MG63 (cell line): ENCODE results near the gene DVL2. TPM values are rescaled to one million over a fixed set of nuclear protein-coding genes. Genes with fewer than 3 reads are reported as not detected.
"Not testable (repeated sequence)": the region's sequence is repeated elsewhere in the genome, so short reads cannot be mapped to it uniquely, and the experiment has no call there.

ENCODE experiments used
- DNase-seq: peaks from one replicate; pipeline ENCODE4 v3.0.0-alpha.2; 2020
- H3K27me3 ChIP-seq: fragments of 250-450 bp; sonication (Bioruptor Pico); 2 replicates; pipeline ENCODE4 v1.5.1; 2020; ENCODE audit warnings: mild to moderate bottlenecking, moderate library complexity
- H3K36me3 ChIP-seq: fragments of 250-450 bp; sonication (Bioruptor Pico); 2 replicates; pipeline ENCODE4 v1.5.1; 2020; ENCODE audit warnings: mild to moderate bottlenecking, moderate library complexity
- H3K4me3 ChIP-seq: fragments of 250-450 bp; sonication (Bioruptor Pico); 2 replicates; pipeline ENCODE4 v1.5.1; 2020; ENCODE audit warnings: mild to moderate bottlenecking, moderate library complexity
- H3K9me3 ChIP-seq: fragments of 250-450 bp; sonication (Bioruptor Pico); 2 replicates; pipeline ENCODE4 v1.5.1; 2020; ENCODE audit warnings: mild to moderate bottlenecking, moderate library complexity
- total RNA-seq: library from RNA; depleted of rRNA; stranded (reverse); fragments of >200 nt; shearing (Covaris generic); gene quantifications from 2 replicates; pipeline ENCODE4 v1.2.3, GENCODE V29; 2014; ENCODE audit warnings: low replicate concordance

The DVL2 gene
- total RNA-seq, 1 experiment from 2014 or later: 26.2 TPM

- peaks cover 19% of the 10 kb centered on the region for H3K36me3 ChIP-seq
- DNase-seq: no peak
- no peaks in the 10 kb centered on the region for H3K27me3 ChIP-seq
- H3K4me3 ChIP-seq: no peak overlapping the region
- H3K9me3 ChIP-seq: no peaks in the 10 kb centered on the region
Measured at GRCh38 chr17:7260151-7260550, 25.8 kb upstream of the DVL2 start.

- H3K36me3 ChIP-seq: peaks cover 20% of the 10 kb centered on the region
- H3K4me3 ChIP-seq: no peak overlapping the region
- no peak for DNase-seq
- H3K9me3 ChIP-seq: no peaks in the 10 kb centered on the region
- H3K27me3 ChIP-seq: no peaks in the 10 kb centered on the region
Measured at GRCh38 chr17:7259555-7259889, 25.2 kb upstream of the DVL2 start.

DNA sequence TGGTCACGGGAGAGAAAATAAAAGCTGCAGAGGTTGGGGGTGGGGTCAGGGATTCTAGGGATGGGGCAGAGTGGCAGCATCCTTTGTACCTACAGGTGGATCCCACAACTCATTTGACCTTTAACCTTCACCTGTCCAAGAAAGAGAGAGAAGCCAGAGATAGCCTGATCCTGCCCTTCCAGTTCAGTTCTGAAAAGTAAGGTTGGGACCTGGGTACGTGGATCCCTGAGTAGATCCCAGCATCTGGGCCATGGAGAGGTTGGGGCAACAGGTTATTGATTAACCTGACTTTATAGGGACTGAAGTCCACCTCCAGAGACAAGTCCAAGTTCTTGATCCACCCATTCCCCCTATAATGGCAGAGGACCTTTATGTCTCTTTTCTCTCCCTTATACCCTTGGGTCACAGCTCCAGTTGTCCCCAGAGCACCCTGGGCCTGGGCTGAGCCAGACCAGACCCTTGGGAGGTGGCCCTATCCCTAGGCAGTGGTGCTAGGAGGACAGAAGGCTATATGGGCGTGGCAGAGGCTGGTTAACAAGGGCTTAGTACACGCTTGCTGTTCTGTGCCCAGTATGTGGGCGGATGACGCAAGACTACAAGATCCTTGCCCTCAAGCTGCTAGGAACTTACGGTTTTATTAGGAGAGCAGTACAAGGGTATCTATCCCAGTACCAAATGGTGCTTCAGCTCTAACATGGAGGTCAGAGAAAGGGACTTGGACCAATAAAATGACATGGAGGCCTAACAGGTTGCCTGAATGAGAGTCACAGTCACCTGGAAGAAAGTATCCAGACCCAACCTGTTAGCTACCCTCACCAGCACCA, 24.6 kb upstream of the DVL2 start:
- Histone ChIP-seq H3K9me3 (no peaks in the 10 kb centered on the region), H3K36me3 (peaks cover 26% of the 10 kb centered on the region), H3K27me3 (no peaks in the 10 kb centered on the region), H3K4me3 (no peak overlapping the region)
- peak; percentile 77 for DNase-seq

GRCh38 chr17:7256766-7257456, 22.6 kb upstream of the DVL2 start:
- Histone ChIP-seq H3K27me3 (no peaks in the 10 kb centered on the region), H3K9me3 (no peaks in the 10 kb centered on the region), H3K36me3 (peaks cover 26% of the 10 kb centered on the region)

GRCh38 chr17:7254511-7254910, 20.2 kb upstream of the DVL2 start:
- Histone ChIP-seq H3K9me3 (no peaks in the 10 kb centered on the region), H3K36me3 (peaks cover 26% of the 10 kb centered on the region), H3K27me3 (no peaks in the 10 kb centered on the region), H3K4me3 (no peak overlapping the region)
- DNase-seq: no peak

More at GRCh38 chr17:7256766-7257456, 22.6 kb upstream of the DVL2 start:
- H3K4me3 ChIP-seq: no peak overlapping the region
- no peak for DNase-seq

GRCh38 chr17:7253082-7253481, 18.8 kb upstream of the DVL2 start:
- H3K4me3 ChIP-seq: peak overlapping the region; percentile 90
- no peaks in the 10 kb centered on the region for H3K27me3 ChIP-seq
- H3K36me3 ChIP-seq: peaks cover 21% of the 10 kb centered on the region
- DNase-seq: no peak
- no peaks in the 10 kb centered on the region for H3K9me3 ChIP-seq

DNA sequence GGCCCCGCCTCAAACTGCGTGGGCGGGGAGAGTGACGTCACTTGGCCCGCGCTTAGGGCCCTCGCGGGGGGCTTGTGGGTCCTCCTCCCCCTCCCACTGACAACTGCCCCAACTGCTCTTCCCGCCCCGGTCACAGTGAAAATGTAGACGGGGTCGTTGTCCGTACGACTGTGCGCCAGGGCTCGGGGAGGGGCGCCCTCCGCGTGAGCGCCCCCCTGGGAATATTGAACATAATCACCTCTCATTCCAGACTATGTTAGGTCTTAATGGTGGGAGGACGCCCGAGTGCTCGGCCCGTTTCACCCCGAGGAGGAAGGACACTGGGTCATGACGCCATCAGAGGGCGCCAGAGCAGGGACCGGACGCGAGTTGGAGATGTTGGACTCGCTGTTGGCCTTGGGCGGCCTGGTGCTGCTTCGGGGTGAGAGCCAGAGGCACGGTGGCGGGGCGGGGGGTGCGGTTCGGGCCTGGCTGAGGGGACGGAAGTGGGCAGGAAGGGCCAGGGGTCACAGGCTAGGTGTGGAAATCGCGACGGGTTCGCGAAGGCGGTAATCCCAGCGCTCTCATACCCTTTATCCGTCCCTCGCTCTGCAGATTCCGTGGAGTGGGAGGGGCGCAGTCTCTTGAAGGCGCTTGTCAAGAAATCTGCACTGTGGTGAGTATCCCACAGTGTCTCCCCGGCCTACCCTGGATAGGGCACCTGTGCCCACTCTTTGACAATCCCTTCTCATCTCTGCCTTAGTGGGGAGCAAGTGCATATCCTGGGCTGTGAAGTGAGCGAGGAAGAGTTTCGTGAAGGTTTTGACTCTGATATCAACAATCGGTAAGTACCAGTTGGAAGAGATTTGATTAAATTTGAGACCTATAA, 18.1 kb upstream of the DVL2 start, which contains the start of gene ELP5:
Gene ELP5, plus strand, starts transcription at position 40 of the 868 bp plus-strand sequence. Its CDS starts 336 bp downstream, at position 376.
- Histone ChIP-seq H3K36me3 (peaks cover 19% of the 10 kb centered on the region), H3K4me3 (peak within 1 kb of the TSS; percentile 90), H3K27me3 (no peaks in the 10 kb centered on the region), H3K9me3 (no peaks in the 10 kb centered on the region)
- DNase-seq: peak; percentile 91

DNA sequence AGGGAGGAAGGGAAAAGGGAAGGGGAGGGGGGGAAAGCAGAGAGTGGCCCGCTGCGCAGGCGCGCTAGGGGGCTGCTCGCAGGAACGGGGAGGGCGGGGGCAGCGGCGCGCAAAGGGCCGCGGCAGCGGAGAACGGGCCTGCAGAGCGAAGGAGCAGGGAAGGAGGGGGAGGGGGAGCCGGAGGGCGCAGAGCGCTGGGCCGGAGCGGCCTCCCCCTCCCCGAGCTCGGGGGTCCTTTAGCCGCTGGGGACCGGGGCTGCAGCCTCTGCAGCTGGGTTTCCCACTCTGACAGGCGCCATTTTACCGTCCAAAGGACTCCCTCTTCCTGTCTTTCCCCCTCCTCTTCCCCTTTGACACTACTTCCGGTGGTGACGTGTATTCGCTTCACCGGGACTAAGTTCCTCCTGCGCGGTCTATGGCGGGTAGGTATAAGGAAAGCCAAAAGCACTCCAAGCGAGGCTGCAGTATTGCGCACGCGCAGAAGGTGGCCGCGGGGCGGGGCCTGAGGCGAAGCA, 17.4 kb upstream of the DVL2 start, which contains the start of gene CTDNEP1:
Gene CTDNEP1, minus strand, starts transcription at position 74 of the 515 bp plus-strand sequence. CDS start 438 bp downstream, outside the sequence.
- Histone ChIP-seq H3K9me3 (no peaks in the 10 kb centered on the region), H3K4me3 (peak within 1 kb of the TSS; percentile 90)
- DNase-seq: peak; percentile 94

DNA sequence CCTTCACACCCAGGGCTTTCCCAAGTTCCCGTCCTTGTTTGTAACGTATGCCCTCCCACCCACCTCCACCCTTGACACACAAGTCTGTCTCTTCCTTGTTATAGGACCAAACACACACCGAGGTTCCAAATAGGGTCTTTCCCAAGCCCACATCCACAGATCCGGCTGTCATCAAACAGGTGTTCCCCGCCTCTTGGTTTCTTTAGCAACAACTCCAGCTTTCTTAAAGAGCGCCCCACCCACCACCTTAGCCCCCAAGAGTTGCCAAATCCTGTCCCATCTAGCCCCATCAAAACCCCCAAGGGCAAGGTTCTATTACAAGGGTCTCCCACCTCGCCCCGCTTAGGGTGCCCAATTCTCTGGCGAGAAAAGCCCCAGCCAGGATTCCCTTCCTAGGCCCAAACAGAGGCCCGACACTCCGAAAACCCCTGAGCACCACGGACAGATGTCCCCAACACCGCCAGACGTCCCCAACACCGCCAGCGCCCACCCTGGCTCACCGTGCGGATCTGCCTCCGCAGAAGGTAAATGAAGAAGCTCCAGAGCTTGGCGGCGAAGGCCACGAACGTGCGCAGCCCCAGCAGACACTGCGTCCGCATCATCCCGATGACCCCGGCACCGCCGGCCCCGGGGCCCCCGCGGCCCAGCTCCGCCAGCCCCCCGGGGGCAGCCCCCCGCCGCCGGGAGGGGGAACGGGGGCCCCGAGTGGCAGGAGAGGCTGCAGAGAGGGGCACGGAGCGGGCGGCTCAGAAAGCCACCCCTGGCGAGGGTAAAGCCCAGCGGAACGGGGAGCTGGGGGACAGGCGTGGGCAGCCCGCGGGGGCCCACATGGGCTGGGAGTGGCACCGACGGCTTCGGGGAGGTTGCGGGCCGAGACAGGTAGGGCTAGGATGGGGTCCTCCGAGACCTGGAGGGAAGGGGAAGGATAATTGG, 16.6 kb upstream of the DVL2 start:
- no peaks in the 10 kb centered on the region for H3K9me3 ChIP-seq
- H3K4me3 ChIP-seq: peak overlapping the region; percentile 90
- H3K36me3 ChIP-seq: peaks cover 17% of the 10 kb centered on the region
- H3K27me3 ChIP-seq: no peaks in the 10 kb centered on the region
- DNase-seq: no peak

More for the DNA sequence above, 17.4 kb upstream of the DVL2 start, which contains the start of gene CTDNEP1:
- Histone ChIP-seq H3K36me3 (peaks cover 19% of the 10 kb centered on the region), H3K27me3 (no peaks in the 10 kb centered on the region)

DNA sequence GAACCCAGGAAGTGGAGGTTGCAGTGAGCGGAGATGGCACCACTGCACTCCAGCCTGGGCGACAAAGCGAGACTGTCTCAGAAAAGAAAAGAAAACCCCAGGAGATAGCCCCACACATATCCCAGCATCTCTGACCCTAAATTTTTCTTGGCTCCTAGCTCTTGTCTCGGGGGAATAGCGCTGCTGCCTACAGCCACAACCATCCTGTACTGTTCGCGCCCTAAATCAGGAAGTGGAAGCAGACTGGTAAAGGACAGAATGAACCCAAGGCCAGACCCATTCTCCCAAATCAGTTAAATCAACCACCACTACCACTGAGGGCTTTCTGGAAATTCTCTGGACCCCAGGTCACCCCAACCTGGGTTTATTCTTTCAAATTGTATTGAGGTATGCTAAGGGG, 15.5 kb upstream of the DVL2 start:
- Histone ChIP-seq H3K9me3 (no peaks in the 10 kb centered on the region), H3K27me3 (no peaks in the 10 kb centered on the region), H3K36me3 (peaks cover 20% of the 10 kb centered on the region), H3K4me3 (peak overlapping the region; percentile 90)
- DNase-seq: no peak

GRCh38 chr17:7249214-7249613, 14.9 kb upstream of the DVL2 start:
- H3K4me3 ChIP-seq: no peak overlapping the region
- peaks cover 15% of the 10 kb centered on the region for H3K36me3 ChIP-seq
- H3K27me3 ChIP-seq: no peaks in the 10 kb centered on the region
- no peak for DNase-seq
- no peaks in the 10 kb centered on the region for H3K9me3 ChIP-seq

GRCh38 chr17:7248796-7249195, 14.5 kb upstream of the DVL2 start:
- Histone ChIP-seq H3K9me3 (no peaks in the 10 kb centered on the region), H3K4me3 (no peak overlapping the region), H3K36me3 (peaks cover 13% of the 10 kb centered on the region), H3K27me3 (no peaks in the 10 kb centered on the region)
- no peak for DNase-seq

DNA sequence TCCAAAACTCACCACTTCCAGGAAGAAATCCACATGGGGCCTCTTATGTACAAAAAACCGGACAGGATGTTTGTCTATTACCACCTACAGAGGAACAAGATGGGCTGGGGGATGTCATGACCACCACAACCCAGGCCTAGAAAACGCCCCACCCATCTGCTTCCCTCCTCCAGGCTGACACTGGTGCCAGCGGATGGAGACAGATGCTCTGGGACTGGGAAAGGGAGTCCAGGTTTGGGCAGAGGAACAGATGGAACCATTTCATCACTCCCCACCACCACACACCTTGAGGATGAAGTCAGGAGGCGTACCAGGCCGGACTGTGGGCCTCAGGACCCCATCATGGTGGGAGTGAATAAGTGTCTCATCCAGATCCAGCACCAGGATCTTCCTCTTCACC, 12.5 kb upstream of the DVL2 start:
- Histone ChIP-seq H3K9me3 (no peaks in the 10 kb centered on the region), H3K27me3 (no peaks in the 10 kb centered on the region)
- DNase-seq: no peak

GRCh38 chr17:7243838-7244237, 9.5 kb upstream of the DVL2 start:
- peaks cover 24% of the 10 kb centered on the region for H3K36me3 ChIP-seq
- H3K27me3 ChIP-seq: not testable (repeated sequence)

More for the DNA sequence above, 12.5 kb upstream of the DVL2 start:
- Histone ChIP-seq H3K36me3 (peaks cover 13% of the 10 kb centered on the region), H3K4me3 (no peak overlapping the region)

GRCh38 chr17:7243453-7243729, 9.1 kb upstream of the DVL2 start:
- no peaks in the 10 kb centered on the region for H3K9me3 ChIP-seq
- H3K36me3 ChIP-seq: peaks cover 24% of the 10 kb centered on the region
- no peaks in the 10 kb centered on the region for H3K27me3 ChIP-seq
- no peak for DNase-seq
- H3K4me3 ChIP-seq: peak overlapping the region; percentile 91

More at GRCh38 chr17:7243838-7244237, 9.5 kb upstream of the DVL2 start:
- DNase-seq, H3K9me3 ChIP-seq, H3K4me3 ChIP-seq: not testable (repeated sequence)
